Measurements from ENCODE around the gene VAV2. TPM values are rescaled to one million over a fixed set of nuclear protein-coding genes. Genes with fewer than 3 reads are reported as not detected.

Gene VAV2
- total and polyA plus RNA-seq, 9 of the 15 experiments (the other 6 are each of a cell fraction or from before 2014, with no cell fraction given): 0.01 to 2.7 (median 1.0) TPM; not detected in 1

- H3K79me2 ChIP-seq (ENCODE audit: control insufficient read depth, insufficient read depth, low read length): no peaks in the 10 kb centered on the region
- peaks cover 0 to 12% of the 10 kb centered on the region in 2 experiments; a peak in 2 of 5 replicates for H3K4me1 ChIP-seq (replicated peaks in 1 of 2; ENCODE audit: control insufficient read depth in 2 of 2, insufficient read depth in 2 of 2, low read length in 2 of 2)
- BruUV-seq (replicated peaks): no TSS peak
- no peak overlapping the region for H2AFZ ChIP-seq (ENCODE audit: low read depth, low read length)
- H4K20me1 ChIP-seq (replicated peaks; ENCODE audit: control insufficient read depth, insufficient read depth, low read length): peaks cover 8% of the 10 kb centered on the region; the same call in 1 of the 2 replicates
- no peak overlapping the region for H3K4me3 ChIP-seq
- no peak for DNase-seq (ENCODE audit: extremely low read depth in 1 of 4, low spot score in 3 of 4)
- no peaks in the 10 kb centered on the region for H3K9me1 ChIP-seq (ENCODE audit: control insufficient read depth, insufficient read depth, low read length)
- ChIA-PET POLR2A (no interaction called here), CTCF (ENCODE audit: low intra/inter-chr PET ratio) (no interaction called here)
- H3K36me3 ChIP-seq (ENCODE audit: control insufficient read depth, insufficient read depth, low read length): no peaks in the 10 kb centered on the region
- peaks cover 0 to 28% of the 10 kb centered on the region in 2 experiments; a peak in 3 of 5 replicates for H3K27me3 ChIP-seq (ENCODE audit: control insufficient read depth in 2 of 2, insufficient read depth in 2 of 2, low read length in 2 of 2)
- no peak overlapping the region for H3K4me2 ChIP-seq (ENCODE audit: insufficient read depth, low read length)
- no peaks in the 10 kb centered on the region for H3K9me3 ChIP-seq (replicated peaks; ENCODE audit: control insufficient read depth, insufficient read depth, low read depth, low read length)
- 4% methylated on average over 8 of the region's 11 CpGs for WGBS (ENCODE audit: insufficient coverage, low coverage, missing lambda C conversion rate)
- intact Hi-C loops (cut with micrococcal nuclease) (no loop called here), in situ Hi-C loops (cut with MboI) (loop anchor here (5.0 kb wide), 1 partner anchor 211 kb away; no protein-coding TSS in a partner anchor)
- FAIRE-seq: no peak
- H3K9ac ChIP-seq (ENCODE audit: insufficient read depth in 1 of 2, low read depth in 2 of 2, low read length in 2 of 2): no peak overlapping the region
- H3K27ac ChIP-seq (ENCODE audit: extremely low read depth, low read depth, low read length): no peak overlapping the region
- ATAC-seq: no peak
- TF ChIP-seq CGGBP1 (CRISPR knock-in tag; IDR thresholded peaks at IDR 0.05) (no peak), TRIM24 (IDR thresholded peaks at IDR 0.05) (no peak), ZZZ3 (IDR thresholded peaks at IDR 0.05) (no peak), NFXL1 (CRISPR knock-in tag; IDR thresholded peaks at IDR 0.05) (no peak), HOMEZ (CRISPR knock-in tag; IDR thresholded peaks at IDR 0.05) (no peak), CBX5 (IDR thresholded peaks at IDR 0.05; ENCODE audit: borderline replicate concordance, low read depth) (no peak), MAX (CRISPR knock-in tag; IDR thresholded peaks at IDR 0.05) (no peak), SREBF1 (IDR thresholded peaks at IDR 0.05; ENCODE audit: borderline replicate concordance, low read depth, low read length) (no peak), NFATC3 (IDR thresholded peaks at IDR 0.05) (no peak), E2F1 (CRISPR knock-in tag; IDR thresholded peaks at IDR 0.05) (no peak), MBD1 (CRISPR knock-in tag; IDR thresholded peaks at IDR 0.05) (no peak), SOX6 (IDR thresholded peaks at IDR 0.05) (no peak), SAFB (IDR thresholded peaks at IDR 0.05; ENCODE audit: borderline replicate concordance, low read depth, low read length) (no peak), ZNF75A (CRISPR knock-in tag; IDR thresholded peaks at IDR 0.05) (no peak)
Observed at GRCh38 chr9:133786371-133786753, 205.8 kb downstream of the VAV2 start.

All from K562 (cell line).